ENCODE measurements around the gene UNC5A. TPM values are rescaled to one million over a fixed set of nuclear protein-coding genes. Genes with fewer than 3 reads are reported as not detected.
A peak's percentile ranks its signal among the peaks of the same experiment; 100 is the strongest.

The UNC5A gene
- total RNA-seq, 1 experiment from 2014 or later: 4.6 TPM

DNA sequence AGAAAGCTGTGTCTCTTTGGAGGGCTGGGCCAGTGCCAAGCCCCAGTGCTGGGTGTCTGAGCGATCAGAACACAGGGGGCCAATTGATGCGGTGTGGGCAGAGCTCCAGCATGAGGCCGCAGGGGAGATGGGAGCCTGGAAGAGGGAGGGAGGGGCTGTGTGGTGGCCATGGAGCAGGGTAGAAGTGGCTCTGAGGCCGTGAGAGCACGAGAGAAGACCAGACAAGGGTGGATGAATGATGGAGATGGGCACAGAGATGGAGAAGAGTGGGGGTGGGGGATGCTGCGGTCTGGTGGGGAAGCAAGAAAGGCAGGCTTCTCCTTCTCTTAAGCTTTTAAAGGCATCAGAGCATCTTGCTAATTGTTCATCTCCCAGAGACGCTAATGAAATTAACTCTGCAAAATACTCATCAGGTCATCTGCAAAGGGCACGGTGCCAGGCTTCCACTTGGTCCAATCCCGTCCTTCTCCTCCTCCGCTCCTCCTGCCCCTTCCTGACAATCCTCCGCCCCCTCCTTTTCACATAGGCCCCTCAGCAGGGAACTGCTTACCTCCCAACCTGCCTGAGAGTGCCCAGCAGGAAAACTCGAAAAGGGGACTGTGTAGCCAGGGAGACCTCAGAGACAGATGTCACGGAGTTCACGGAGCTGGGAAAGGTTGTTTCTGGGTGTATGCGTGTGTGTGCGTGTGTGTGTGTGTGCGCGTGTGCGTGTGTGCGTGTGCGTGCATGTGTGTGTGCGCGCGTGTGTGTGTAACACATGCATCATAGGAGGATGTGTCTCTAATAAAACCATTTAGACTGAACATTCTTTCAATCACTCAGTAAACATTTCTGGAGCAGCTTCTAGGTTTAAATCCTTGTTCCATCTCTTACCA lies 7.1 kb upstream of the UNC5A start:
- Histone ChIP-seq H3K27me3 (ENCODE audit: control insufficient read depth, insufficient read depth, low read length) (peaks cover 2% of the 10 kb centered on the region), H3K36me3 (replicated peaks; ENCODE audit: control insufficient read depth, insufficient read depth, low read length) (no peaks in the 10 kb centered on the region), H3K4me3 (ENCODE audit: insufficient read depth, low read depth, low read length) (no peak overlapping the region)
- DNase-seq: peak; percentile 49

DNA sequence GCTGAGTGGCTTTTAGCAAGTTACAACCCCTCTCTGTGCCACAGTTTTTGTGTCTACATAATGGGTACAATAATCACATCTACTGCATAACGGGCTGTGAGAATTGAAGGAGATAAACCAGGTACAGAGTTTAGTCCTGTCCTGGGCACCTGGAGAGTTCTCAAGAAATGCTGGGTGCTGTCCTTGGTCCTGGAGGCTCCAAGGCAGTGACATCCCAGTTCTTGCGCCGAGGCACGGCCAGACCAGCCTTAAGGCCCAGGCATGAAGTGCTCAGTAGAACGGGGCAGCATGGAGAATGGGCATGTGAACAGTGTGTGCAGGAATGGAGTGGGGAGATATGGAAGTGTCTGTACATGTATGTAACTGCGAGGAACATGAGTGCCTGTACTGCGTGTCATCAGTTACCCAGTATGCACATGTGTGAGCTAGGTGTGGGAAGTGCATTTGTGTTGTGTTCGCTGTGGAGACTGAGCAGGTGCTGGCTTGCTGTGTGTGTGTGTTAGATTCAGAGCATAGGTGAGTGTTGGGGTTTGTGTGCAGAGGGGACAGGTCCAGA lies 6.3 kb upstream of the UNC5A start:
- Histone ChIP-seq H3K4me3 (ENCODE audit: insufficient read depth, low read depth, low read length) (no peak overlapping the region), H3K36me3 (replicated peaks; ENCODE audit: control insufficient read depth, insufficient read depth, low read length) (no peaks in the 10 kb centered on the region), H3K27me3 (ENCODE audit: control insufficient read depth, insufficient read depth, low read length) (peaks cover 9% of the 10 kb centered on the region)
- peak; percentile 81 for DNase-seq

DNA sequence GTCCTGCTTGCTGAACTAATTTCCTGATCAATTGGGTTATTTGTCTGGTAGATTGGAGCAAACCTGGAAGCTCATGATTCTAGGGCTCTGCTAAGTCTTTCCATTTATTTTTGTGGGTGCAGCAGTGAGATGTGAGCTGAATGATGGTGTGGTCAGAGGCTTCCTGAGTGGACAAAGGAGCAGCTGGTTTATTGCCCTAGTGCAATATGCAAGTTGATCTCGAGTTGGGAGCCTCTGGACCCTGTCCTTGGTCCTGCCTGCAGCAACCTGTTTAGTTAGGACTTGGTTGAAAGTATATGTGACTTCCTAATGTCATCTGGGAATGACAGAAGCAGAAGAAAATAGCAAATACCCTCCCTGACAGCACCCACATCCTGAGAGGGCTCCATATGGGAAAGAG lies 4.2 kb upstream of the UNC5A start:
- Histone ChIP-seq H3K36me3 (replicated peaks; ENCODE audit: control insufficient read depth, insufficient read depth, low read length) (no peaks in the 10 kb centered on the region), H3K4me3 (ENCODE audit: insufficient read depth, low read depth, low read length) (no peak overlapping the region), H3K27me3 (ENCODE audit: control insufficient read depth, insufficient read depth, low read length) (peaks cover 23% of the 10 kb centered on the region)
- peak; percentile 44 for DNase-seq

DNA sequence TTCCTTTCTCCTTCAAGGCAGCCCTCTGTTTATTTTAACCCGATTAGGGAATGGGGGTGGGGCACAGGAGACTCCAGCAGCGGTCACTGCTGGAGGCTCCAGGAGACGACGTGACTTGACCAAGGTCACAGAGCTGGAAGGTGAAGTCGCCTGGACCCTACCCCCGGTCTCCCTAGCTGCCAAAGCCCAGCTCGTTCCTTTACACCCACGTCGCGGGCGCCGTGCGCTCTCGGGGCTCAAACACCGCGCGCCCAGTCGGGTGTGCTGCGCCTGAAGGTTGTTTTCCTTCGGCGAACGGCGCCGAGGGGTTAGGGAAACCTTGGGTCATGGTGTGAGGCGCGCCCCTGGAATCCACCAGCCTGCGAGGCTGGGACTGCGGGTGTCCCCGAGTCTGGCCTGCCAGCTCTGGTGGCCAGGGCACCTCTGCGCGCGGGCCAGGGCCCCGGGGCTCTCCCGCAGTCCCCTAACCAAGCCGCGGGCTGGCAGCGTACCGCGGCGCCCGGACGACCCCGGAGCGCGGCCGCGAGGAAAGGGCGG lies 747 bp upstream of the UNC5A start:
- H3K36me3 ChIP-seq (replicated peaks; ENCODE audit: control insufficient read depth, insufficient read depth, low read length): no peaks in the 10 kb centered on the region
- H3K4me3 ChIP-seq (ENCODE audit: insufficient read depth, low read depth, low read length): peak overlapping the region; percentile 53
- peaks cover 41% of the 10 kb centered on the region for H3K27me3 ChIP-seq (ENCODE audit: control insufficient read depth, insufficient read depth, low read length)
- DNase-seq: no peak

DNA sequence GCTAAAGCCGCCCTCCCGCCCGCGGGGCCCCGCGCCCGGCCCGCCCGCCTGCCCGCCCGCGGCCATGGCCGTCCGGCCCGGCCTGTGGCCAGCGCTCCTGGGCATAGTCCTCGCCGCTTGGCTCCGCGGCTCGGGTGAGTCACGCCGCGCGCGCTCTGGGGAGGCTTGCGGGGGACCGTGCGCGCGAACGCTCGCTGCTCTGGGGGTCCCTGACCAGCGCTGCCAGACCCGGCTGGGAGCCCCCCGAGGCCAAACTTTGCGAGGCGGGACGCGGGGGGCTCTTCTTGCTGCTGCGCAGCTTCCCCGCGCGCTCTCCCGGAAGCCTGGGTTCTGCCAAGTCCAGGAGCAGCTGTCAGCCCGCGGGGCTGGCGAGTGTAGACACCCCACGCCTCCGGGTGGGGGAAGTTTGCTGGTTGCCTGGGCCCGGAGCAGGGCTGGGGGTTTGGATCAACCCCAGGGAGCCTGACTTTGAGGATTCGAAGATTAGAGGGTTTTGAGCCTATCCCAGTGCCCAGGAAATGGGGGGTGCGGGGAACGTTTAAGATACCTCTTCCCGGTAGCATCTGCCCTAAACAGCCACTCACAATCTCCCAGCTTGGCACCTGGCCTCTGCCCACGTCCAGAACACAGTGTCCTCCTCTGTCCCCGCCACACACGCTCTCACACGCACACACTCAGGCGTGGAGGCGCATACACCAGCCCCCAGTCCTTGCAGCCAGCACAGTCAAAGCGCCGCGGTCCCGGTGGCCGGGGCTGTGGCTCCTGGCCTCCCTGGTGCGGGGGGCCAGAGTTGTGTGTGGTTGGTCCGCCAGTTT lies 535 bp downstream of the UNC5A start:
- Histone ChIP-seq H3K36me3 (replicated peaks; ENCODE audit: control insufficient read depth, insufficient read depth, low read length) (no peaks in the 10 kb centered on the region), H3K4me3 (ENCODE audit: insufficient read depth, low read depth, low read length) (peak overlapping the region; percentile 53), H3K27me3 (ENCODE audit: control insufficient read depth, insufficient read depth, low read length) (peaks cover 41% of the 10 kb centered on the region)
- peak; percentile 76 for DNase-seq

DNA sequence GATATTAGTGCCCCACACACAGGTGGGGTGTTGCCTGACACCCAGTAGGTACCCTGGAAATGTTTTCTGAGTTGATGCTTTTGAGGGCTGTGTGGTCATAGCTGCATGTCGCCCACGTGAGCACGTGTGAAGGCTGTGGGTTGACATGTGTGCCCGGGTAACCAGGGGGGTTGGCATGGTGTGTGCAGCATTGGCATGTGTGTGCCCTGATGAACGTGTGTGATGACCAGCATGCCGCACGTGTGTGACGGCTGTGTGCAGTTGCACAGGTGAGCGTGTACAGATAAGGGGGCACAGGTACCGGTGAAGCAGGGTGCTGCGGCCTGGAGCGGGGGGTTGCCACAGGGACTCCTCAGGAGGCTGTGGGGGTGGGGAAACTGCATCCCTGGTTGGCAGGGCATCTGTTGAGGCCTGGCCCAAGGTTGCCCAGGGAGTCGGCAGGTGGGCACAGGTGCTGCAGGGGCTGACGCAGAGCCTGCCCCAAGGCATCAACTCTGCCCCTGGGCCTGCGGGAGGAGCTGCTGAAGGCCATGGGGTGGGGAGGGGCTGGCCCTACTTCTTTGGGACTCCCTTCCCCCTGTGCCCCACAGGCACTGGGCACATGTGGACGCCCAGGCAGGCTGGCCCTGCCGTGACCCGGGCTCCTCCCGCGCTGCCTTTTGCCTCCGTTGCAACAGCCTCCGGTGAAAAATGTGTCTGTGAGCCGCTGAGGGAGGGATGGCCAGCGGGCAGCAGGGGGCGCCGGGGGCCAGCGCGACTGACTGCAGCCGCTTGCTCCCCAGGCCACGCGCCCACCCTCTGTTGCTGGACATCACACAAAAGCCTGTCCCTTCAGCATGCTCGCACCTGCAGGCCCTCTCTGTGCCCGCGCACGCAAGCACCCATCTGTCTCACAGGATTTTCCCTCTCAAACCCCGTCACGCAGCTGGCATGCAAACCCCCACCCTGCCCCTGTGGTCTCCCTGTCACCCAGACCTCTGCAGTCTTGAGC lies 2.2 kb downstream of the UNC5A start:
- peaks cover 42% of the 10 kb centered on the region for H3K27me3 ChIP-seq (ENCODE audit: control insufficient read depth, insufficient read depth, low read length)
- H3K4me3 ChIP-seq (ENCODE audit: insufficient read depth, low read depth, low read length): no peak overlapping the region
- H3K36me3 ChIP-seq (replicated peaks; ENCODE audit: control insufficient read depth, insufficient read depth, low read length): no peaks in the 10 kb centered on the region
- DNase-seq: peak; percentile 95

DNA sequence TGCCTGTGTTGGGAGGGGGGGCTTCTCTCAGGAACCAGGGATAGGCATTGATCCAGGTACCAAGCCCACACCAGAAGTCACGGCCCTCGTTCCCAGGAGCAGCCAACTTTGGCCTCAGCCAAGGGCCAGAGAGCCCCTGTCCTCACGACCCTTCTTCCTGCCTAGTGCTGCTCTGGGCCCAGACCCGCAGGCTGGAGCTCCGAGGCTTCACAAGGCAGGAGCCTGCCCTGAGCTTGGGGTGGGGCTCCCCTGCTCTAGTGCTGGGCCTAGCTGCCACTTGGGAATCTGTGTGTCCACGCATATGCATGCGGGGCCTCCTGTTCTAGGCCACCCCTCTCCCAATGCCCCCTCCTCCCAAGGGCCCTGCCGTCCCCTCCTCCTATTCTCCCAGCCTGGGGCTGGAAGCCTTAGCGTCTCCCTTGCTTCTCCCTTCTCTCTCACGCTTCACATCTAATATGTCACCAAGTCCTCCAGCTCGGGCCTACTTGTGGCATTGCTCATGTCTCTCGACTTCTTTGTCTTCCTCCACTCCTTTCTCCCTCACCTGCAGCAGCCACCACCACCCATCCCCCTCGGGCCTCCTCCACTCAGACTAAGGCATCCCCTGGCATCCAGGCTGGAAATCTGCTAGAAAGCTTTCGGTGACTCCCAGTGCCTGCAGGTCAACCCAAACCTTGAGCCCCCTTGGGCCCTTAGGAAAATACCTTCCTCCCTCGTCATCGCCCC lies 3.4 kb downstream of the UNC5A start:
- Histone ChIP-seq H3K4me3 (ENCODE audit: insufficient read depth, low read depth, low read length) (no peak overlapping the region), H3K36me3 (replicated peaks; ENCODE audit: control insufficient read depth, insufficient read depth, low read length) (no peaks in the 10 kb centered on the region), H3K27me3 (ENCODE audit: control insufficient read depth, insufficient read depth, low read length) (peaks cover 39% of the 10 kb centered on the region)
- DNase-seq: peak; percentile 69

DNA sequence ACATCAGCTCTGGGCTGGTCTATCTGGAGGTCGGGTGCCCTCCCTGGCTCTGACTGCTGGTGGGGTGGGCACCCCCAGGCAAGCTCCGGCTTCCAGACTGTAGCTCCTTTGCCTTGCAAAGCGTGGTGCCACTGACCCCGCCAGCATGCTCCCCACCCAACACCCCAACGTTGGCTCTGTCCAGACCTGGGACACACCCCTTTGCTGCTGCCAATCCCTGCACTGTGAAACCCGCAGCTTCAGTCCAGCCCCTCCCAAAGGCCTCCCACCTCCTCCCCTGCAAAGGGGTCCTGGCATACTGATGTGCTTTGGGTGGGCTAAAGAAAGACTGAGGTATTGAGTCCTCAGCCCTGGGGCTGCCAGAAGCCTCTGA lies 3.9 kb downstream of the UNC5A start:
- H3K36me3 ChIP-seq (replicated peaks; ENCODE audit: control insufficient read depth, insufficient read depth, low read length): no peaks in the 10 kb centered on the region
- no peak overlapping the region for H3K4me3 ChIP-seq (ENCODE audit: insufficient read depth, low read depth, low read length)
- DNase-seq: no peak
- peaks cover 35% of the 10 kb centered on the region for H3K27me3 ChIP-seq (ENCODE audit: control insufficient read depth, insufficient read depth, low read length)

DNA sequence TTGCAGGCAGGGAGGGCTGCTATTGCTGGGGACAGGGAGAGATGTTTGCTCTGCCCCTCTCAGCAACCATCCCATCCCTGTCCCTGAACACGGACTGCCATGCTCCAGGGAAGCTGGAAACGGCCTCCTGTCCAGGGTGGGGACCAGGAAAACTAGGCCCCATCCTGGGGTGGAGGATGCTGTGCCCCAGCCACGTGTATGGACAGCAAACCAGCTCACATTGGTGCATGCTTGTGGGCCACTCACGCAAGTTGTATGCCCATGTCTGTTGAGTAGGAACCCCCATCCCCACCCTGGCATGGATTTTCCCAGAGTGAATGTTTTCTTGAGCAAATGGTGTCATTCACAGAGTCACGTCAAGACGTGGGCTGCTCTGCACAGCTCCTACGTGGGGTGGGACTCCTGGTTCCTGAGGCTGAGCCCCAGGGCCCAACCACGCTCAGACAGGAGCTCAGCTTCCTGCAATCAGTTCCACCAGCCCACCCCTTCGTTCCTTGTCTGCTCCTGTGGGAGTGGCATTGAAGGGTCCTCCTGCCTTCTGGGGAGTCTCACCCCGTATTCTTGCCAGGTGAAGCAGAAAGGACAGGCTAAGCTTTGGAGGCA lies 4.6 kb downstream of the UNC5A start:
- DNase-seq: no peak
- Histone ChIP-seq H3K4me3 (ENCODE audit: insufficient read depth, low read depth, low read length) (no peak overlapping the region), H3K27me3 (ENCODE audit: control insufficient read depth, insufficient read depth, low read length) (peaks cover 30% of the 10 kb centered on the region)

DNA sequence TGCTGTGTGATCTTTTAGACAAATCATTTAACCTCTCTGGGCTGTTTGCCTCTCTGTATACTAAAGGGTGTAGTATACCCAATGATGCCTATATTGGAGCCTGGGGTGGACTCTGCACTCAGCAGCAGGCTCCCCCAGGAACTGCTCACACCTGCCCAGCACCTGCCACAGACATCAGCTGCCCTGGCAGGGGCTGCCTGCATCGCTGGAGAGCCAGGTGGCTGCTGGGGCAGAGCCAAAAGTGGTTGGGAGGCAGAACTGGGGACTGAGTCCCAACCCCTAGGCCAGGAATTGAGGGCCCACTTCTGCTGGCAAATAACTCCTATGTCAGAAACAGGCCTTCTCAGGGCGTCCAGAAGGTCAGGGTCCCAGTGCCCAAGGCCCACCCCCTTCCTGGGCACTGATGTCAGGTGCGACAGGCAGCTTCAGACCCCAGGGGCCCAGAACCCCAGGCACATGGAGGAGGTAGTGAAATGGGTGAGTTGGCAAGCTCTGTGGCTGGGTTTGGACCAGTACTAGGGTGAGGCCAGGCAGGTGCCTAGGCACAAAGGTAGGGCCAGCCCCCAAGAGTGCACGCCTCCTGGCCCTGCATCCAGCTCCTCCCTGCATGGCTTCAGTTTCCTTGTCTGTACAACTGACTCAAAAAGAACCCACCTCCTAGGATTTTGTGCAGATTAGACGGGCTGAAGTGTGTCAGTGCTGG lies 5.8 kb downstream of the UNC5A start:
- H3K36me3 ChIP-seq (replicated peaks; ENCODE audit: control insufficient read depth, insufficient read depth, low read length): no peaks in the 10 kb centered on the region
- H3K4me3 ChIP-seq (ENCODE audit: insufficient read depth, low read depth, low read length): no peak overlapping the region
- peak; percentile 55 for DNase-seq
- H3K27me3 ChIP-seq (ENCODE audit: control insufficient read depth, insufficient read depth, low read length): peaks cover 24% of the 10 kb centered on the region

More for the DNA sequence above, 4.6 kb downstream of the UNC5A start:
- no peaks in the 10 kb centered on the region for H3K36me3 ChIP-seq (replicated peaks; ENCODE audit: control insufficient read depth, insufficient read depth, low read length)

DNA sequence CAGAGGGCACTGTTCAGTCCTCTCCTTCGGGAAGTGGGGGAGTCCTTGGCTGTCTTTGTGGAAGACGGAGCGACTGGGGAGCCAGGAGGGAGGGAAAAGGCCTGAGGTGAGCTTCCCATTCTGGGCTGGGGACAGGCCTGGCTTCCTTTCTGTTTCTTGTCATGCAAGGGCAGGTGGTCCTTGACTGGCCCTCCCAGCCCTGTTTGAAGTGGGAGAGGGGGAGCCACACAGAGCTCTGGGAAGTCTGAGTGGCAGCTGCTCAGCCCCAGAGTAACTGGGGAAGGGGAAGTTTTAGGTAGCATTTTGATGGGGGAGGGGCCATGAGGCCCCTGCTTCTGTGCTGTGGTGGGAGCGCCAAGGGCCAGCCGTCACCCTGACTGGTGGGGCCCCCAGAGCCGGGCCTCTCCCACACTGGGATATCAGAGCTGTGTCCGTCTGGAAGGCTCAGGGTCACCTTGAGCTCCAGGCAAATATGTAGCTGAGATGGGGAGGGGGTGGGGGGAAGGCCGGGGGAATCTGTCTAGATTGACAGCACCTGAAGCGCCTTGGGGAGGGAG lies 6.5 kb downstream of the UNC5A start:
- Histone ChIP-seq H3K27me3 (ENCODE audit: control insufficient read depth, insufficient read depth, low read length) (peaks cover 17% of the 10 kb centered on the region), H3K4me3 (ENCODE audit: insufficient read depth, low read depth, low read length) (peak overlapping the region; percentile 19; the same call in 1 of the 2 replicates), H3K36me3 (replicated peaks; ENCODE audit: control insufficient read depth, insufficient read depth, low read length) (no peaks in the 10 kb centered on the region)
- peak; percentile 87 for DNase-seq

DNA sequence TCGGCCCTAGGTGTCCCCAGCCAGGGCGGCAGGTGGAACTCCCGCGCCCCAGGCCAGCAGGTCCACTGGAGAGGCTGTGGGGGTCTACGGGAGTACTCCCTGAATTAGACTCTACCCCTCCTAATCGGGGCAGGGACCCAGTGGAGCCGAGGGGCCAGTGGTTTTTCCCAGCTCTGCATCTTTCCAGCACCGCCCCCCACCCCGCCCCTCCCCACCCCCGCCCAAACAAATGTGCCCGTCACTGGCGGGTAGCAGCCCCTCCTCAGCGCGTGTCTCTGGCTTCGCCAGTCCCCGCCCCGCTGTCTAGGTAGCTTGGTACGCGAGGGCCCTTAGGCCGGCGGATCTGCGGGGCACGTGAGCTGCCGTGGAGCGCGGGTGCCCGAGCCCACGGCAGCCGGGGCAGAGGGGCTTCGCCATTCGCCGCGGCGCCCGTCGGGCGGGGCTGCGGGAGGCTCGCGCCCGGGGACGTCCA lies 7.0 kb downstream of the UNC5A start:
- Histone ChIP-seq H3K4me3 (ENCODE audit: insufficient read depth, low read depth, low read length) (peak overlapping the region; percentile 42), H3K27me3 (ENCODE audit: control insufficient read depth, insufficient read depth, low read length) (peaks cover 12% of the 10 kb centered on the region), H3K36me3 (replicated peaks; ENCODE audit: control insufficient read depth, insufficient read depth, low read length) (no peaks in the 10 kb centered on the region)
- DNase-seq: peak; percentile 94

Data from H7 (cell line).